ENCODE data around the gene NBEA. TPM values are rescaled to one million over a fixed set of nuclear protein-coding genes. Genes with fewer than 3 reads are reported as not detected.

The NBEA gene
- polyA plus RNA-seq, 1 experiment = 1.3 TPM

DNA sequence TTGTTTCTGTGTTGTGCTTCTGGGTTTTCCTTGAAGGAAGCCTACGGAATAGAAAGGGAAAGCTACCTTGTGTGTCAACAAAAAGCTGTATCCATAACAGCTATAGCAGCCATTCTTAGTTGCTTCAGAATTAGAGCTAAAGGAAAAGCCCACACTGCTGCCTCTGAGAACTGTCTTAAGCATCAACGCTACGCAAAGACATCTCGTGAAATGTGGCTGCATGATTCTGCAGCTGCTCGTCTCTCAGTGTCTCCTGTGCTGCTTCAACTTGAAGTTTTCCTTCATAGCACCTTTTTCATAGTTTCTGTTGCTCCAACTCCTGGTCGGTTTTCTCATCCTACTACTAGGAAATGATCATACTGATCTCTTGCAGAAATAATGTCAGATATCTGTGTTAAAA lies 675.4 kb downstream of the NBEA start:
- CTCF ChIA-PET = interaction anchor here (1.5 kb wide), 2 partner anchors 11 to 13 kb away, joined by 3 to 7 read pairs; no protein-coding TSS in a partner anchor

DNA sequence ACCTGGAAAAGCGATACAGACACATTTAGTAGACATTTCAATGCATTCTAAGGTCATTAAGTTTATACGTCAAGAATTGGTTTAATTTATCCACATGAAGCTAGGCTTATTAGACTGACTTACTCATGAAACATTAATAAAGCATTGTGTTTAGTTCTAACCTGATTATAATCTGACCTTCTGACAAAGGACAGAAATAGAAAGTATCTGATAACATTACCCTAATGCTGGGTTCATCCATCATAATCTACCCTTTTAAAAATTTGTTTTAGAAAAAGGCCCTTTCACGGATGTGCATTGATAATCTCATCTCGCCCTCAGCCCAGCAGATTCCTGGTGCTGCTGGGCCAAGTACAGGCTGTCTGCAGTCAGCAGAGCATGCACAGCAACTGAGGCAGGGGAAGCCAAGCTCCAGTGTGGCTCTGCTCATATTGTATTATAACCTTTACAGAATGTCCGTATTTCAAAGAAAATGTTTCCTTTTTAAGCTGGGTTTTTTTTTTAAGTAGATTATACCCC lies 676.6 kb downstream of the NBEA start:
- ChIA-PET POLR2A (no interaction called here), CTCF (interaction anchor here (0.8 to 1.5 kb wide), 3 partner anchors 10 to 171 kb away, joined by 3 read pairs; no protein-coding TSS in a partner anchor)
- no peak for DNase-seq (ENCODE audit: low read depth, low spot score)
- no peak overlapping the region for H3K27ac ChIP-seq (ENCODE audit: low read depth, low read length)
- no peaks in the 10 kb centered on the region for H3K9me3 ChIP-seq (ENCODE audit: control insufficient read depth, insufficient read depth, low read length)
- TF ChIP-seq, protein P1, sequence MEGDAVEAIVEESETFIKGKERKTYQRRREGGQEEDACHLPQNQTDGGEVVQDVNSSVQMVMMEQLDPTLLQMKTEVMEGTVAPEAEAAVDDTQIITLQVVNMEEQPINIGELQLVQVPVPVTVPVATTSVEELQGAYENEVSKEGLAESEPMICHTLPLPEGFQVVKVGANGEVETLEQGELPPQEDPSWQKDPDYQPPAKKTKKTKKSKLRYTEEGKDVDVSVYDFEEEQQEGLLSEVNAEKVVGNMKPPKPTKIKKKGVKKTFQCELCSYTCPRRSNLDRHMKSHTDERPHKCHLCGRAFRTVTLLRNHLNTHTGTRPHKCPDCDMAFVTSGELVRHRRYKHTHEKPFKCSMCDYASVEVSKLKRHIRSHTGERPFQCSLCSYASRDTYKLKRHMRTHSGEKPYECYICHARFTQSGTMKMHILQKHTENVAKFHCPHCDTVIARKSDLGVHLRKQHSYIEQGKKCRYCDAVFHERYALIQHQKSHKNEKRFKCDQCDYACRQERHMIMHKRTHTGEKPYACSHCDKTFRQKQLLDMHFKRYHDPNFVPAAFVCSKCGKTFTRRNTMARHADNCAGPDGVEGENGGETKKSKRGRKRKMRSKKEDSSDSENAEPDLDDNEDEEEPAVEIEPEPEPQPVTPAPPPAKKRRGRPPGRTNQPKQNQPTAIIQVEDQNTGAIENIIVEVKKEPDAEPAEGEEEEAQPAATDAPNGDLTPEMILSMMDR (IDR thresholded peaks at IDR 0.05; ENCODE audit: low read depth, low read length) = no peak
- no peak overlapping the region for H3K4me3 ChIP-seq (ENCODE audit: low read depth, low read length)
- no peaks in the 10 kb centered on the region for H3K27me3 ChIP-seq (ENCODE audit: control insufficient read depth, insufficient read depth, low read length)

More for the DNA sequence above, 675.4 kb downstream of the NBEA start:
- Histone ChIP-seq H3K27me3 (ENCODE audit: control insufficient read depth, insufficient read depth, low read length) (no peaks in the 10 kb centered on the region), H3K27ac (ENCODE audit: low read depth, low read length) (no peak overlapping the region), H3K4me3 (ENCODE audit: low read depth, low read length) (no peak overlapping the region), H3K9me3 (ENCODE audit: control insufficient read depth, insufficient read depth, low read length) (no peaks in the 10 kb centered on the region)
- POLR2A ChIA-PET = no interaction called here
- TF ChIP-seq, protein P1 (IDR thresholded peaks at IDR 0.05; ENCODE audit: low read depth, low read length) = no peak
- no peak for DNase-seq (ENCODE audit: low read depth, low spot score)

DNA sequence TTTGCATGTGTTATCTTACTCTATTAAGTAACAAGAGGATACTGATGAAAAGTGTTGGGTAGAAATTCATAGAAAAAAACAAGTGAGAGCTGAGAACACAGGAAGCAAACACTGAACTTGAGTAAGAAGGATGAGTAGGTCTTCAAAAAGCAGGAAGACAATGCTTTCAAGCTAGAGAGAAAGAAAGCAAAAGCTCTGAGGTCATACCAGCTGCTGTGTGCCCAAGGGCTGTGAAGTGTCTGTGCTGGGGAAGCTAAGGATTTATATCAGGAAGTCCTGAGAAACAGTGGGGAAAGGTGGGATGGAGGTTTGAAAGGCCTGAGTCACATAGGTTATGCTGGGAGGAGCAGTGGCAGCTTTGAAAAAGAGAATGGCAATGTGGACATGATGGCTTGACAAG lies 679.9 kb downstream of the NBEA start:
- ChIA-PET CTCF (interaction anchor here (1.4 to 2.2 kb wide), 2 partner anchors 8 to 10 kb away, joined by 5 to 22 read pairs; no protein-coding TSS in a partner anchor), POLR2A (no interaction called here)
- H3K27me3 ChIP-seq (ENCODE audit: control insufficient read depth, insufficient read depth, low read length) = no peaks in the 10 kb centered on the region
- no peak overlapping the region for H3K27ac ChIP-seq (ENCODE audit: low read depth, low read length)
- no peaks in the 10 kb centered on the region for H3K9me3 ChIP-seq (ENCODE audit: control insufficient read depth, insufficient read depth, low read length)
- TF ChIP-seq, protein P1 (IDR thresholded peaks at IDR 0.05; ENCODE audit: low read depth, low read length) = no peak
- H3K4me3 ChIP-seq (ENCODE audit: low read depth, low read length) = no peak overlapping the region
- DNase-seq (ENCODE audit: low read depth, low spot score) = no peak

DNA sequence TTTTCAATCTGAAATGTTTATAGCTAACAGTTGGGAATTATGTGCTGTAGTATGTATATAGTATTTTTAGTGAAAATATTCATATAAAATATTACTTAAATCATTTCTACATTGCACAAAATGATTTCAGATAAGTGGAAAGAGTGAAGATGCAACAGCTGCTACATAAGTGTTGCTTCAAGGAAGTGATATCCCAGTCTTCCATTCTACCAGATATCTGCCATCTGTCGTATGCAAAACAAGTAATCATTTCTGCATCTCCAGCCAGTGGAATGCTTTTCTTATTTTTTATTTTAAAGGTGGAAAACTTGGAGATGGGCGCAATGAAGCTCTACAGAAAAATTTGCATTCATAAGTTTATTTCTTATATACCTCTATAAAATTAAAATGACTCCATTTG lies 687.0 kb downstream of the NBEA start:
- no peaks in the 10 kb centered on the region for H3K27me3 ChIP-seq (ENCODE audit: control insufficient read depth, insufficient read depth, low read length)
- POLR2A ChIA-PET = no interaction called here
- no peaks in the 10 kb centered on the region for H3K9me3 ChIP-seq (ENCODE audit: control insufficient read depth, insufficient read depth, low read length)
- no peak overlapping the region for H3K27ac ChIP-seq (ENCODE audit: low read depth, low read length)
- TF ChIP-seq, protein P1 (IDR thresholded peaks at IDR 0.05; ENCODE audit: low read depth, low read length) = no peak
- no peak overlapping the region for H3K4me3 ChIP-seq (ENCODE audit: low read depth, low read length)
- DNase-seq (ENCODE audit: low read depth, low spot score) = no peak
- CTCF ChIA-PET = interaction anchor here (1.3 to 9.7 kb wide), 6 partner anchors 11 to 325 kb away, joined by 3 to 234 read pairs (median 41); no protein-coding TSS in a partner anchor

DNA sequence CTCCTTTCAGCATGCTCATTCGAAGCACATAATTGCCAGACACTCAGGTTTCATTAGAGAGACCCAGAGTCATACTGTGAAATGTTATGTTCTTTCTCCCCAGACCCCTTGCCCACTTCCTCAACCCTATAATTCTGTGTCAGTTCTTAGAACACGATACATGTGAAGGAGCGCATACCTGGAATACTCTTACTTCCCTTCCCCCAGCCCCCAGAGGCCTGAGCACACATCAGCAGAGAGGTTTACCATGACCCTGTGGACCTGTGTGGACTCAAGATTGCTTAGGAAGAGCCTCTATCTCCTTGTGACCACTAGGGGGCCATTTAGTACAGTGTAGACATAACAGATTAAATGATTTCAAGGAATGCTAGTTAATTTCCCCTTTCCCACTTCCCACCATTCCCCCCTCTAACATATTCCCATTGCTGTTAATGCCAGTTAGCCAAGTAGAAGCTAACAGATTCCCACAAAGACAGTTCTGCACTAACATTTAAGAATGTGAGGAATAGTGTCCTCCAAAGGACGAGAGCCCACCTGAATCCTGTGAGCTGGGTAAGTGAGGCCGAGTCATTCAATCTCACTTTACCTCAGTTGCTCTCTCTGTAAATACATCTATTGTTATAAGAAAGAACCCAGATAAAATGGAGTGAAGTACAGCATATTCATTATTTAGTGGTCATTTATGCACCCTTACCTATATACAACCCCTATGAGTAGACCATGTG lies 688.6 kb downstream of the NBEA start:
- Histone ChIP-seq H3K27me3 (ENCODE audit: control insufficient read depth, insufficient read depth, low read length) (no peaks in the 10 kb centered on the region), H3K9me3 (ENCODE audit: control insufficient read depth, insufficient read depth, low read length) (no peaks in the 10 kb centered on the region), H3K4me3 (ENCODE audit: low read depth, low read length) (no peak overlapping the region), H3K27ac (ENCODE audit: low read depth, low read length) (no peak overlapping the region)
- peak; percentile 16 for DNase-seq (ENCODE audit: low read depth, low spot score)
- TF ChIP-seq, protein P1 (IDR thresholded peaks at IDR 0.05; ENCODE audit: low read depth, low read length) = peak; percentile 87
- CTCF ChIA-PET = interaction anchor here (0.6 to 9.7 kb wide), 57 partner anchors 8 to 684 kb away, joined by 3 to 234 read pairs (median 4); no protein-coding TSS in a partner anchor
- POLR2A ChIA-PET = no interaction called here

All from AG04450 (cell line).